GM12874 (cell line): ENCODE data around the gene DBH.

Experiments used
- TF ChIP-seq, protein P1 (sequence below): IDR thresholded peaks from 2 replicates; pipeline ENCODE4 v1.5.1; 2011; ENCODE audit warnings: low read depth, mild to moderate bottlenecking, control low read depth, low read length, moderate library complexity; ENCODE audit not compliant: insufficient read depth

The DBH gene

GRCh38 chr9:133694686-133695085 is 58.5 kb downstream of the DBH start:
- TF ChIP-seq, protein P1, sequence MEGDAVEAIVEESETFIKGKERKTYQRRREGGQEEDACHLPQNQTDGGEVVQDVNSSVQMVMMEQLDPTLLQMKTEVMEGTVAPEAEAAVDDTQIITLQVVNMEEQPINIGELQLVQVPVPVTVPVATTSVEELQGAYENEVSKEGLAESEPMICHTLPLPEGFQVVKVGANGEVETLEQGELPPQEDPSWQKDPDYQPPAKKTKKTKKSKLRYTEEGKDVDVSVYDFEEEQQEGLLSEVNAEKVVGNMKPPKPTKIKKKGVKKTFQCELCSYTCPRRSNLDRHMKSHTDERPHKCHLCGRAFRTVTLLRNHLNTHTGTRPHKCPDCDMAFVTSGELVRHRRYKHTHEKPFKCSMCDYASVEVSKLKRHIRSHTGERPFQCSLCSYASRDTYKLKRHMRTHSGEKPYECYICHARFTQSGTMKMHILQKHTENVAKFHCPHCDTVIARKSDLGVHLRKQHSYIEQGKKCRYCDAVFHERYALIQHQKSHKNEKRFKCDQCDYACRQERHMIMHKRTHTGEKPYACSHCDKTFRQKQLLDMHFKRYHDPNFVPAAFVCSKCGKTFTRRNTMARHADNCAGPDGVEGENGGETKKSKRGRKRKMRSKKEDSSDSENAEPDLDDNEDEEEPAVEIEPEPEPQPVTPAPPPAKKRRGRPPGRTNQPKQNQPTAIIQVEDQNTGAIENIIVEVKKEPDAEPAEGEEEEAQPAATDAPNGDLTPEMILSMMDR: no peak

DNA sequence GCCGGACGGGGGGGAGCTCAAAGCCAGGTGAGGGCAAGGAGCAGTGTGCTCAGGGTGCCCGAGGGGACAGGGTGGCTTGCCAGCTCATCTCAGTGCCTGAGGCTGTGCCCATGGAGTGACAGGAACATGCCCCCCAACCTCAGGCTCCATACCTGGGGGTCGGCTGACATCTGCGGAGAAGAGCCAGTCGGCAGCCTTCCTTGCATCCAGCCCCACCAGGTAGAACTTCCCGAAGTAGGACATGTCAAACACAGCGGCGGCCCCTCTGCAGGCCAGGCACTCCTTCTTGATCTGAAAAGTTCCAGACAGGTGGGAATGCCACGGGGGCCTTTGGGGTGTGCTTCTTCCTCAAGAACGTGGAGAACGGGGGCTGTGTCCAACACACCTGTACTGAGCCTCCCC is 59.9 kb downstream of the DBH start:
- TF ChIP-seq, protein P1: no peak

GRCh38 chr9:133699546-133699945 is 63.4 kb downstream of the DBH start:
- TF ChIP-seq, protein P1: no peak

GRCh38 chr9:133700819-133701320 is 64.7 kb downstream of the DBH start:
- TF ChIP-seq, protein P1: no peak

- TF ChIP-seq, protein P1: no peak
Observed at GRCh38 chr9:133701321-133701980, 65.3 kb downstream of the DBH start.

- TF ChIP-seq, protein P1: no peak
Observed at GRCh38 chr9:133701981-133702797, 66.0 kb downstream of the DBH start.

DNA sequence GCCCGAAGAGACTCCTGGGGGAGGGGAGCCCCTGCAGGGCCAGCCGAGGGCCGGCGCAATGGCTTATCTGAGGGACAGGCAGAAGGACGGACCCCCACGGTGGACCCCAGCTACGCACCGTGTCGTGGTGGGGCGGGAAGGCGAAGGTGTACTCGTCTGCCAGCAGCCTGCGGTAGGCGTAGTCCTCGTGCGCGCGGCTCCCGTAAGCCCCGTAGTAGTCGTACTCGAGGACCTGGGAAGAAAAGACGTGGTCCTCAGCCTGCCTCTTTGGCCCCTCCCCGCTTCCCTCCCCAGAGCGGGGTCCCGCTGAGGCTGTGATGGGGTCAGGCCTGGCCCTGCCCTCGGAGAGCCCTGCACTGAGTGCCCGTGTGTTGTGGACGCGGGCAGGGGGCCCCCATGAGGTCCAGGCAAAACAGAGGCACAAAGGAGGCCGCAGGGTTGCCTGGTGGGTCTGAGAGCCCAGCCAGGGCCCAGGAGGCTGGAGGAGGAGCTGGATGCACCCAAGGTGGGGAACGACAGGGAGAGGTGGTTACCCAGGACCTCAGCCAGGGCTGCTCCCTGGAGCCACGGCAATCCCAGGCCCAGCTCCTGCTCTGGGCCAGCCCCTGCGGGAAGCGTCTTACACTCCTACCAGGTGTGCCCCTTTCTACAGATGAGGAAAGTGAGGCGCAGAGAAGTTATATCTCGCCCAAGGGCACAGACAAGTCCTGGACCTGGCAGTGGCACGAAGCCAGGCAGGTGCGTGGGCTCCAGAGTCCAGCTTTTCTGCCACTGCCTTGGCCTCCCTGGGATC is 66.8 kb downstream of the DBH start:
- TF ChIP-seq, protein P1: no peak
